ENCODE results near the gene SMAD1.

DNA sequence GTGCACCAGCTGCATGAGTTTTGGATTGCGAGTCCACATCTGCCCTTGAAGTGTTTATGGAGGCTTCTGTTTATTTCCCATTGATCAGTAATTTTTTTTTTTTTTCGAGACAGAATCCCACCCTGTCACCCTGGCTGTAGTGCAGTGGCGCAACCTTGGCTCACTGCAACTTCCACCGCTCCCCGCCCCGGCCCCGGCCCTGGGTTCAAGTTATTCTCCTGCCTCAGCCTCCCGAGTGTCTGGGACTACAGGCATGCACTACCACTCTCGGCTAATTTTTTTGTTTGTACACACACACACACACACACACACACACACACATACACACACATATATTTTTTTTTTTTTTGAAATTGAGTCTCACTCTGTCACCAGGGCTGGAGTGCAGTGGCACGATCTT lies 46.1 kb downstream of the SMAD1 start:
- TF ChIP-seq, protein P1, sequence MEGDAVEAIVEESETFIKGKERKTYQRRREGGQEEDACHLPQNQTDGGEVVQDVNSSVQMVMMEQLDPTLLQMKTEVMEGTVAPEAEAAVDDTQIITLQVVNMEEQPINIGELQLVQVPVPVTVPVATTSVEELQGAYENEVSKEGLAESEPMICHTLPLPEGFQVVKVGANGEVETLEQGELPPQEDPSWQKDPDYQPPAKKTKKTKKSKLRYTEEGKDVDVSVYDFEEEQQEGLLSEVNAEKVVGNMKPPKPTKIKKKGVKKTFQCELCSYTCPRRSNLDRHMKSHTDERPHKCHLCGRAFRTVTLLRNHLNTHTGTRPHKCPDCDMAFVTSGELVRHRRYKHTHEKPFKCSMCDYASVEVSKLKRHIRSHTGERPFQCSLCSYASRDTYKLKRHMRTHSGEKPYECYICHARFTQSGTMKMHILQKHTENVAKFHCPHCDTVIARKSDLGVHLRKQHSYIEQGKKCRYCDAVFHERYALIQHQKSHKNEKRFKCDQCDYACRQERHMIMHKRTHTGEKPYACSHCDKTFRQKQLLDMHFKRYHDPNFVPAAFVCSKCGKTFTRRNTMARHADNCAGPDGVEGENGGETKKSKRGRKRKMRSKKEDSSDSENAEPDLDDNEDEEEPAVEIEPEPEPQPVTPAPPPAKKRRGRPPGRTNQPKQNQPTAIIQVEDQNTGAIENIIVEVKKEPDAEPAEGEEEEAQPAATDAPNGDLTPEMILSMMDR (IDR thresholded peaks at IDR 0.05; ENCODE audit: low read depth, low read length, poor library complexity, severe bottlenecking) = no peak
- TF ChIP-seq EZH2phosphoT487 (IDR thresholded peaks at IDR 0.05; ENCODE audit: borderline replicate concordance, low read length) = no peak

Measured in DOHH2 (cell line).